Gastroesophageal sphincter (tissue), 4 donors: Measurements from ENCODE around the gene SLC6A5. TPM values are rescaled to one million over a fixed set of nuclear protein-coding genes. Genes with fewer than 3 reads are reported as not detected.

ENCODE experiments used
- ATAC-seq: fragments of 150-250 bp; one replicate; pipeline ENCODE4 v1.9.1; 2016; ENCODE audit warnings: mild to moderate bottlenecking, moderate library complexity
- H3K27ac ChIP-seq, 4 donors: fragments of 200-600 bp; sonication (generic) in 3 of 4; 1 replicate in 3 of 4; 2 replicates in 1 of 4; pipeline ENCODE4 v1.5.1; 2016 to 2019
- H3K27me3 ChIP-seq: fragments of 200-600 bp; sonication (generic); one replicate; pipeline ENCODE4 v1.5.1; 2019
- H3K36me3 ChIP-seq, 2 donors: fragments of 200-600 bp; sonication (generic); one replicate each; pipeline ENCODE4 v1.5.1; 2019; ENCODE audit warnings: control low read depth in 1 of 2
- H3K4me1 ChIP-seq, 3 donors: fragments of 200-600 bp; sonication (generic); 1 replicate in 2 of 3; 2 replicates in 1 of 3; pipeline ENCODE4 v1.5.1; 2016 to 2019; ENCODE audit warnings: control low read depth in 2 of 3
- H3K4me3 ChIP-seq, 2 donors: fragments of 200-600 bp; sonication (generic); one replicate each; pipeline ENCODE4 v1.5.1; 2019; ENCODE audit warnings: mild to moderate bottlenecking in 1 of 2, moderate library complexity in 1 of 2
- H3K9me3 ChIP-seq, 3 donors: fragments of 200-600 bp; sonication (generic); one replicate each; pipeline ENCODE4 v1.5.1; 2017 to 2019; ENCODE audit warnings: control low read depth in 2 of 3
- EP300 ChIP-seq: sonication (generic); formaldehyde crosslinking; IDR thresholded peaks from one replicate; pipeline ENCODE4 v1.6.1; 2017; ENCODE audit warnings: antibody characterized with exemption, mild to moderate bottlenecking
- POLR2A ChIP-seq, 2 donors: fragments of 450-650 bp; IDR thresholded peaks; one replicate each; pipeline ENCODE4 v1.6.1; 2017; ENCODE audit warnings: antibody characterized with exemption in 2 of 2, mild to moderate bottlenecking in 2 of 2, moderate library complexity in 1 of 2
- POLR2AphosphoS5 ChIP-seq: sonication (generic); formaldehyde crosslinking; IDR thresholded peaks from one replicate; pipeline ENCODE4 v1.6.1; 2017; ENCODE audit warnings: antibody characterized with exemption
- WGBS, 2 donors: methylation state at CpG; one replicate each; pipeline ENCODE4 v1.1.5; 2018; ENCODE audit warnings: low coverage in 1 of 2; 5-methylcytosine and 5-hydroxymethylcytosine counted together
- total RNA-seq, 4 donors: library from RNA; depleted of rRNA; stranded (reverse); fragments of >200 nt; gene quantifications; one replicate each; pipeline ENCODE4 v1.1.0, GENCODE V29; 2016
- TF ChIP-seq, protein P1 (sequence below), 4 experiments: fragments of 200-600 bp in 2 of 4; fragments of 450-650 bp in 2 of 4; sonication (generic) in 1 of 4; IDR thresholded peaks; one replicate each; pipeline ENCODE4 v1.5.1; 2017 to 2019; ENCODE audit warnings: antibody characterized with exemption in 4 of 4, mild to moderate bottlenecking in 2 of 4, moderate library complexity in 2 of 4

The SLC6A5 gene
- total RNA-seq, 4 donors from 2014 or later: not detected

DNA sequence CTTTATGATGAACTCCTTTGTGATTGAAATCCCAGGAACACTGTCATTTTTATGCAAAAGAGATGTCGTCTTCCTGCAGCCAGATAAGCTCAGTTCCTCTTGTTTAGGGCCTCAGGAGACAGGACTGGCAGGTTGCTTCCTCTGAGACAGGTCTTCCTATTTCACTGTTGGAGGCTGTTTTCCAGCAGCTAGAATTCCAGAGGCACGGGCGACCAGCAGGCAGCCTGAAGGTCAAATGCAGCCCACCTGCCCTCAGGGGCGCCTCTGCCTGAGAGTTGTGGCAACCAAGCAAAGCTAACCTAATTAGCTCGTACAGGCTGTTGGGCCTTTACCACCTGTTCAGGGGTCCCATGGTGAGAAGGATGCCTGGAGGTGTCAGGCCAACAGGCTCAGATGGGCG is 22.3 kb downstream of the SLC6A5 start:
- no peak for TF ChIP-seq POLR2A (IDR thresholded peaks at IDR 0.05)
- TF ChIP-seq, protein P1, sequence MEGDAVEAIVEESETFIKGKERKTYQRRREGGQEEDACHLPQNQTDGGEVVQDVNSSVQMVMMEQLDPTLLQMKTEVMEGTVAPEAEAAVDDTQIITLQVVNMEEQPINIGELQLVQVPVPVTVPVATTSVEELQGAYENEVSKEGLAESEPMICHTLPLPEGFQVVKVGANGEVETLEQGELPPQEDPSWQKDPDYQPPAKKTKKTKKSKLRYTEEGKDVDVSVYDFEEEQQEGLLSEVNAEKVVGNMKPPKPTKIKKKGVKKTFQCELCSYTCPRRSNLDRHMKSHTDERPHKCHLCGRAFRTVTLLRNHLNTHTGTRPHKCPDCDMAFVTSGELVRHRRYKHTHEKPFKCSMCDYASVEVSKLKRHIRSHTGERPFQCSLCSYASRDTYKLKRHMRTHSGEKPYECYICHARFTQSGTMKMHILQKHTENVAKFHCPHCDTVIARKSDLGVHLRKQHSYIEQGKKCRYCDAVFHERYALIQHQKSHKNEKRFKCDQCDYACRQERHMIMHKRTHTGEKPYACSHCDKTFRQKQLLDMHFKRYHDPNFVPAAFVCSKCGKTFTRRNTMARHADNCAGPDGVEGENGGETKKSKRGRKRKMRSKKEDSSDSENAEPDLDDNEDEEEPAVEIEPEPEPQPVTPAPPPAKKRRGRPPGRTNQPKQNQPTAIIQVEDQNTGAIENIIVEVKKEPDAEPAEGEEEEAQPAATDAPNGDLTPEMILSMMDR (IDR thresholded peaks at IDR 0.05): no peak
- TF ChIP-seq EP300: no peak
- TF ChIP-seq POLR2AphosphoS5: no peak
- H3K27me3 ChIP-seq: peaks cover 10% of the 10 kb centered on the region
- H3K9me3 ChIP-seq: no peaks in the 10 kb centered on the region
- no peak overlapping the region for H3K27ac ChIP-seq
- 10 to 25% methylated on average over 2 to 4 of the region's 6 CpGs for WGBS, 2 donors
- peaks cover 0 to 7% (median 0%) of the 10 kb centered on the region in 3 donors for H3K4me1 ChIP-seq
- H3K36me3 ChIP-seq: no peaks in the 10 kb centered on the region
- ATAC-seq: no peak
- H3K4me3 ChIP-seq: no peak overlapping the region

DNA sequence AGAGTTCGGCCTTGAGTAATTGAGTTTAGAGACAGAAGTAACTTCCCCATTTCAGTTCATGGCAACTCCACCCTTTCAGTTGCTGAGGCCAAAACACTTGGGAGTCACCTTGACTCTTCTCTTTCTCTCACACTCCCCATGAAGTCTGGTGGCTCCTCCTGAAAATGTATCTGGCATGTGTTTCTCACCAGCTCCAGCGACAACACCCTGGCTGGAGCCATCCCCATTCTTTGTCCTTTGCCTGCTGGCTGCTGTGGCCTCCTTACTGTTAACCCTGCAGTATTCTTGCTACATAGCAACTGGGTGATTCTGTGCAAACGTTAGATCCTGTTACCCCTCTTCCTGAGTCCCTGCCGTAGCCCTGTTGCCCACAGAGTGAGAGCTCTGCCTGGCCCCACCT is 23.8 kb downstream of the SLC6A5 start:
- ATAC-seq: no peak
- H3K9me3 ChIP-seq: no peaks in the 10 kb centered on the region
- TF ChIP-seq POLR2AphosphoS5: no peak
- TF ChIP-seq, protein P1 (IDR thresholded peaks at IDR 0.05): no peak
- H3K4me3 ChIP-seq: no peak overlapping the region
- WGBS, 2 donors: 37% methylated on average over 4 of the region's 4 CpGs; no CpG with 5 or more reads in 1 of the 2 donors
- no peak overlapping the region for H3K27ac ChIP-seq
- no peaks in the 10 kb centered on the region for H3K36me3 ChIP-seq
- H3K27me3 ChIP-seq: peaks cover 6% of the 10 kb centered on the region
- no peaks in the 10 kb centered on the region for H3K4me1 ChIP-seq

DNA sequence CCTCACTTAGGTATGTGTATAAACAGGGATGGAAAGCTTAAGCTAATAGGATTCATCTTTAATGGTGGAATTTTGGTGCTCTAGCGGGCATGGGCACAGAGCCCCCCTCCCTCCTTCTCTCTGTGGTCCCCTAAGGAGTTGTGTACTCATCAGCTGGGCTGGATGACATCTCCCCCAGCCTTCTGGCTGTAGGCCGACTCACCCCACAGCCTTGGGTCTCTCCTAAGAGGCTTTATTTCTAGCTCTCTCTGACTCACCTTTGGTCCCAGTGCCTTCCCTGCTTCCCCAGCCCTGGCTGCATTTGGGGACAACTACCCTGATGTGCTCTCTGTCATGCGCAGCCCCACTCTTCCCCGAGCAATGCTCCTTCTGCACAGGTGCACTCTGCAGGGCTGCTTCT is 26.9 kb downstream of the SLC6A5 start:
- Histone ChIP-seq H3K4me1 (no peaks in the 10 kb centered on the region), H3K9me3 (peaks cover 0 to 10% (median 0%) of the 10 kb centered on the region in 3 donors), H3K27ac (no peak overlapping the region), H3K27me3 (peaks cover 7% of the 10 kb centered on the region), H3K4me3 (no peak overlapping the region), H3K36me3 (no peaks in the 10 kb centered on the region)
- ATAC-seq: no peak
- TF ChIP-seq EP300: no peak
- no peak for TF ChIP-seq POLR2A (IDR thresholded peaks at IDR 0.05)
- no peak for TF ChIP-seq POLR2AphosphoS5
- TF ChIP-seq, protein P1 (IDR thresholded peaks at IDR 0.05): no peak
- 44% methylated on average over 2 of the region's 4 CpGs; no CpG with 5 or more reads in 1 of the 2 donors for WGBS, 2 donors

DNA sequence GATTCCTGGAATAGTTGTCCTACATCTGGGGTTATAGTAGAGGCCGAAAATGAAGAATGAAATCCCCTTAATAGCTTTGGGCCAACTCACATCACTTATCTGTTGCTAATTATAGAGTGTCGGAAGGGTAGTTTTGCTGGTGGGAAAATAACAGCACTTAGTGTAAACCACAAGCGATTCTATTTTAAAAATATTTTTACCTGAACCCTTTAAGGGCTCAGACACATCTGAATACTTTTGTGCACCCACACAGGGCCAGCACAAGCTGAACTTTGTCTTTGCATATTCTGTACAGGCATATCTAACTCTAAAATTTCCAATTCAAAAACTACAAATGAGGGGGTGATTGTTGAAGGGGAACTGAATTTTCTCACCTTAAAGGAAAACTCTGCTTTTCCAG is 27.6 kb downstream of the SLC6A5 start:
- Histone ChIP-seq H3K9me3 (peaks cover 0 to 10% (median 0%) of the 10 kb centered on the region in 3 donors), H3K27ac (no peak overlapping the region), H3K27me3 (peaks cover 7% of the 10 kb centered on the region), H3K36me3 (no peaks in the 10 kb centered on the region), H3K4me1 (no peaks in the 10 kb centered on the region), H3K4me3 (no peak overlapping the region)
- 57 to 58% methylated on average over 3 of the region's 3 CpGs for WGBS, 2 donors
- ATAC-seq: no peak
- TF ChIP-seq POLR2A (IDR thresholded peaks at IDR 0.05) (no peak), EP300 (no peak), POLR2AphosphoS5 (no peak)
- TF ChIP-seq, protein P1 (IDR thresholded peaks at IDR 0.05): no peak

DNA sequence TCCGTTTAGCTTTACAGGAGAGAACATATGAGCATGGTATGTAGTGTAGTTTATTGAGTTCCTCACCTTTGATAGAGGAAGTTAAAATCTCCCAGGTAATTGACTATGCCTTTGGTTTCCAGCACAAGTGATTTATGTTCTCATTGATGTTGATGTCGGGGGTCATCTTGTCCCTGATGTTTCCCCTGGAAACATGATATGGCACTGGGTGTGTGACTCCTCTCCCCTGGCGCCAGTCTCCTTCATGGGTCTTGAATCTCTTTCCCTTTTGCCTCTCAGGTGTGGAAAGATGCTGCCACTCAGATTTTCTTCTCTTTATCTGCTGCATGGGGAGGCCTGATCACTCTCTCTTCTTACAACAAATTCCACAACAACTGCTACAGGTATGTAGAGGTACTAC is 28.3 kb downstream of the SLC6A5 start:
- H3K9me3 ChIP-seq: peaks cover 0 to 10% (median 0%) of the 10 kb centered on the region in 3 donors
- WGBS, 2 donors: 24 to 68% methylated on average over 3 of the region's 3 CpGs
- TF ChIP-seq, protein P1 (IDR thresholded peaks at IDR 0.05): no peak
- no peak for TF ChIP-seq POLR2A (IDR thresholded peaks at IDR 0.05)
- no peak for TF ChIP-seq EP300
- TF ChIP-seq POLR2AphosphoS5: no peak
- no peaks in the 10 kb centered on the region for H3K36me3 ChIP-seq
- H3K4me1 ChIP-seq: no peaks in the 10 kb centered on the region
- H3K27me3 ChIP-seq: peaks cover 7% of the 10 kb centered on the region
- no peak for ATAC-seq
- no peak overlapping the region for H3K4me3 ChIP-seq
- no peak overlapping the region for H3K27ac ChIP-seq
